ENCODE measurements around the gene EIF4A3. TPM values are rescaled to one million over a fixed set of nuclear protein-coding genes. Genes with fewer than 3 reads are reported as not detected.

Gene EIF4A3
- total RNA-seq, 1 donor from 2014 or later, result 89.9 TPM

- no peak overlapping the region for H3K4me3 Mint-ChIP-seq (ENCODE audit: unreplicated experiment)
- H3K4me1 Mint-ChIP-seq (ENCODE audit: low read depth, unreplicated experiment), result no peaks in the 10 kb centered on the region
- Histone ChIP-seq H2AFZ (ENCODE audit: low read depth, low read length) (no peak overlapping the region), H3K27me3 (ENCODE audit: insufficient read depth, low read length) (peaks cover 7% of the 10 kb centered on the region), H3K79me2 (ENCODE audit: insufficient read depth, low read length) (no peaks in the 10 kb centered on the region), H3K9me3 (ENCODE audit: insufficient read depth, low read depth, low read length) (no peaks in the 10 kb centered on the region), H3K9ac (ENCODE audit: low read length) (no peak overlapping the region), H3K4me1 (ENCODE audit: insufficient read depth, low read length) (no peaks in the 10 kb centered on the region), H3K4me3 (ENCODE audit: insufficient read depth, low read depth, low read length) (no peak overlapping the region), H3K36me3 (ENCODE audit: insufficient read depth, low read length) (no peaks in the 10 kb centered on the region), H3K27ac (ENCODE audit: low read depth, low read length) (no peak overlapping the region), H3K4me2 (ENCODE audit: low read length) (no peak overlapping the region), H4K20me1 (ENCODE audit: insufficient read depth, low read length) (no peaks in the 10 kb centered on the region)
- no peak overlapping the region for H3K27ac Mint-ChIP-seq (ENCODE audit: unreplicated experiment)
- H3K36me3 Mint-ChIP-seq (ENCODE audit: low read depth, unreplicated experiment), result peaks cover 5% of the 10 kb centered on the region
- no peak for DNase-seq (ENCODE audit: low read depth)
- no peak for FAIRE-seq
- H3K27me3 Mint-ChIP-seq (ENCODE audit: low read depth, unreplicated experiment), result peaks cover 19% of the 10 kb centered on the region
- peaks cover 7% of the 10 kb centered on the region for H3K9me3 Mint-ChIP-seq (ENCODE audit: unreplicated experiment)
- no peak for TF ChIP-seq EZH2 (IDR thresholded peaks at IDR 0.05; ENCODE audit: insufficient read depth, low read length)
- TF ChIP-seq, protein P1, sequence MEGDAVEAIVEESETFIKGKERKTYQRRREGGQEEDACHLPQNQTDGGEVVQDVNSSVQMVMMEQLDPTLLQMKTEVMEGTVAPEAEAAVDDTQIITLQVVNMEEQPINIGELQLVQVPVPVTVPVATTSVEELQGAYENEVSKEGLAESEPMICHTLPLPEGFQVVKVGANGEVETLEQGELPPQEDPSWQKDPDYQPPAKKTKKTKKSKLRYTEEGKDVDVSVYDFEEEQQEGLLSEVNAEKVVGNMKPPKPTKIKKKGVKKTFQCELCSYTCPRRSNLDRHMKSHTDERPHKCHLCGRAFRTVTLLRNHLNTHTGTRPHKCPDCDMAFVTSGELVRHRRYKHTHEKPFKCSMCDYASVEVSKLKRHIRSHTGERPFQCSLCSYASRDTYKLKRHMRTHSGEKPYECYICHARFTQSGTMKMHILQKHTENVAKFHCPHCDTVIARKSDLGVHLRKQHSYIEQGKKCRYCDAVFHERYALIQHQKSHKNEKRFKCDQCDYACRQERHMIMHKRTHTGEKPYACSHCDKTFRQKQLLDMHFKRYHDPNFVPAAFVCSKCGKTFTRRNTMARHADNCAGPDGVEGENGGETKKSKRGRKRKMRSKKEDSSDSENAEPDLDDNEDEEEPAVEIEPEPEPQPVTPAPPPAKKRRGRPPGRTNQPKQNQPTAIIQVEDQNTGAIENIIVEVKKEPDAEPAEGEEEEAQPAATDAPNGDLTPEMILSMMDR (IDR thresholded peaks at IDR 0.05; ENCODE audit: insufficient read depth, low read depth, low read length), result no peak
Observed at GRCh38 chr17:80168371-80168770, 21.4 kb upstream of the EIF4A3 start.

GRCh38 chr17:80166446-80166845, 19.5 kb upstream of the EIF4A3 start:
- H3K36me3 ChIP-seq (ENCODE audit: insufficient read depth, low read length), result no peaks in the 10 kb centered on the region
- no peaks in the 10 kb centered on the region for H3K9me3 ChIP-seq (ENCODE audit: insufficient read depth, low read depth, low read length)
- no peak for TF ChIP-seq EZH2 (IDR thresholded peaks at IDR 0.05; ENCODE audit: insufficient read depth, low read length)
- TF ChIP-seq, protein P1 (IDR thresholded peaks at IDR 0.05; ENCODE audit: insufficient read depth, low read depth, low read length), result no peak
- no peak for FAIRE-seq
- Mint-ChIP-seq H3K4me1 (ENCODE audit: low read depth, unreplicated experiment) (no peaks in the 10 kb centered on the region), H3K27ac (ENCODE audit: unreplicated experiment) (no peak overlapping the region), H3K36me3 (ENCODE audit: low read depth, unreplicated experiment) (peaks cover 5% of the 10 kb centered on the region), H3K27me3 (ENCODE audit: low read depth, unreplicated experiment) (peaks cover 8% of the 10 kb centered on the region), H3K9me3 (ENCODE audit: unreplicated experiment) (peaks cover 2% of the 10 kb centered on the region), H3K4me3 (ENCODE audit: unreplicated experiment) (no peak overlapping the region)
- no peaks in the 10 kb centered on the region for H3K4me1 ChIP-seq (ENCODE audit: insufficient read depth, low read length)
- peaks cover 10% of the 10 kb centered on the region for H3K27me3 ChIP-seq (ENCODE audit: insufficient read depth, low read length)
- H2AFZ ChIP-seq (ENCODE audit: low read depth, low read length), result no peak overlapping the region
- H3K4me3 ChIP-seq (ENCODE audit: insufficient read depth, low read depth, low read length), result no peak overlapping the region
- no peaks in the 10 kb centered on the region for H4K20me1 ChIP-seq (ENCODE audit: insufficient read depth, low read length)
- H3K9ac ChIP-seq (ENCODE audit: low read length), result no peak overlapping the region
- no peaks in the 10 kb centered on the region for H3K79me2 ChIP-seq (ENCODE audit: insufficient read depth, low read length)
- DNase-seq (ENCODE audit: low read depth), result no peak
- H3K4me2 ChIP-seq (ENCODE audit: low read length), result no peak overlapping the region
- H3K27ac ChIP-seq (ENCODE audit: low read depth, low read length), result no peak overlapping the region

- no peak overlapping the region for H2AFZ ChIP-seq (ENCODE audit: low read depth, low read length)
- H3K27me3 ChIP-seq (ENCODE audit: insufficient read depth, low read length), result peaks cover 13% of the 10 kb centered on the region
- H3K4me1 ChIP-seq (ENCODE audit: insufficient read depth, low read length), result no peaks in the 10 kb centered on the region
- Mint-ChIP-seq H3K27me3 (ENCODE audit: low read depth, unreplicated experiment) (peaks cover 13% of the 10 kb centered on the region), H3K27ac (ENCODE audit: unreplicated experiment) (no peak overlapping the region), H3K4me3 (ENCODE audit: unreplicated experiment) (no peak overlapping the region), H3K4me1 (ENCODE audit: low read depth, unreplicated experiment) (peaks cover 2% of the 10 kb centered on the region), H3K36me3 (ENCODE audit: low read depth, unreplicated experiment) (peaks cover 5% of the 10 kb centered on the region), H3K9me3 (ENCODE audit: unreplicated experiment) (peaks cover 2% of the 10 kb centered on the region)
- no peak overlapping the region for H3K4me3 ChIP-seq (ENCODE audit: insufficient read depth, low read depth, low read length)
- no peak overlapping the region for H3K27ac ChIP-seq (ENCODE audit: low read depth, low read length)
- H4K20me1 ChIP-seq (ENCODE audit: insufficient read depth, low read length), result no peaks in the 10 kb centered on the region
- FAIRE-seq (no peak), DNase-seq (ENCODE audit: low read depth) (no peak)
- no peaks in the 10 kb centered on the region for H3K79me2 ChIP-seq (ENCODE audit: insufficient read depth, low read length)
- no peak for TF ChIP-seq EZH2 (IDR thresholded peaks at IDR 0.05; ENCODE audit: insufficient read depth, low read length)
- TF ChIP-seq, protein P1 (IDR thresholded peaks at IDR 0.05; ENCODE audit: insufficient read depth, low read depth, low read length), result no peak
- H3K4me2 ChIP-seq (ENCODE audit: low read length), result no peak overlapping the region
- no peaks in the 10 kb centered on the region for H3K9me3 ChIP-seq (ENCODE audit: insufficient read depth, low read depth, low read length)
- H3K36me3 ChIP-seq (ENCODE audit: insufficient read depth, low read length), result no peaks in the 10 kb centered on the region
- H3K9ac ChIP-seq (ENCODE audit: low read length), result no peak overlapping the region
Observed at GRCh38 chr17:80164185-80164584, 17.3 kb upstream of the EIF4A3 start.
